ENCODE results near the gene AKAP11.
A peak's percentile ranks its signal among the peaks of the same experiment; 100 is the strongest.

The AKAP11 gene

GRCh38 chr13:42337808-42338600, 66.1 kb downstream of the AKAP11 start:
- no peak overlapping the region for H3K4me3 ChIP-seq (replicated peaks; ENCODE audit: low read depth, low read length)
- no peak for TF ChIP-seq CTCF (IDR thresholded peaks at IDR 0.05; ENCODE audit: low read length, missing control alignments)
- DNase-seq (ENCODE audit: low read depth) = no peak

GRCh38 chr13:42345367-42345766, 73.4 kb downstream of the AKAP11 start:
- TF ChIP-seq CTCF (IDR thresholded peaks at IDR 0.05; ENCODE audit: low read length, missing control alignments) = no peak
- DNase-seq (ENCODE audit: low read depth) = no peak
- H3K4me3 ChIP-seq (replicated peaks; ENCODE audit: low read depth, low read length) = no peak overlapping the region

GRCh38 chr13:42348576-42348975, 76.6 kb downstream of the AKAP11 start:
- no peak for TF ChIP-seq CTCF (IDR thresholded peaks at IDR 0.05; ENCODE audit: low read length, missing control alignments)
- DNase-seq (ENCODE audit: low read depth) = no peak
- H3K4me3 ChIP-seq (replicated peaks; ENCODE audit: low read depth, low read length) = no peak overlapping the region

GRCh38 chr13:42350141-42350540, 78.2 kb downstream of the AKAP11 start:
- no peak for DNase-seq (ENCODE audit: low read depth)
- no peak for TF ChIP-seq CTCF (IDR thresholded peaks at IDR 0.05; ENCODE audit: low read length, missing control alignments)
- H3K4me3 ChIP-seq (replicated peaks; ENCODE audit: low read depth, low read length) = no peak overlapping the region

GRCh38 chr13:42354241-42355091, 82.5 kb downstream of the AKAP11 start:
- H3K4me3 ChIP-seq (replicated peaks; ENCODE audit: low read depth, low read length) = no peak overlapping the region
- peak; percentile 73 for DNase-seq (ENCODE audit: low read depth)
- peak; percentile 34 for TF ChIP-seq CTCF (IDR thresholded peaks at IDR 0.05; ENCODE audit: low read length, missing control alignments)

- no peak for DNase-seq (ENCODE audit: low read depth)
- no peak for TF ChIP-seq CTCF (IDR thresholded peaks at IDR 0.05; ENCODE audit: low read length, missing control alignments)
- H3K4me3 ChIP-seq (replicated peaks; ENCODE audit: low read depth, low read length) = no peak overlapping the region
These were observed 83.1 kb downstream of the AKAP11 start for GRCh38 chr13:42355092-42355485.
